Hematopoietic multipotent progenitor cell treated with erythropoietin and hydrocortisone succinate and interleukin-3 and kit ligand, for 8 days (in vitro differentiated cells): ENCODE data around the gene PCED1B.
"Not testable (repeated sequence)": the region's sequence is repeated elsewhere in the genome, so short reads cannot be mapped to it uniquely, and the experiment has no call there.

ENCODE experiments used
- DNase-seq: peaks from one replicate; pipeline ENCODE4 v3.0.0-alpha.2; 2015

Gene PCED1B

GRCh38 chr12:47213396-47213795 lies 134.0 kb downstream of the PCED1B start:
- DNase-seq = no peak

DNA sequence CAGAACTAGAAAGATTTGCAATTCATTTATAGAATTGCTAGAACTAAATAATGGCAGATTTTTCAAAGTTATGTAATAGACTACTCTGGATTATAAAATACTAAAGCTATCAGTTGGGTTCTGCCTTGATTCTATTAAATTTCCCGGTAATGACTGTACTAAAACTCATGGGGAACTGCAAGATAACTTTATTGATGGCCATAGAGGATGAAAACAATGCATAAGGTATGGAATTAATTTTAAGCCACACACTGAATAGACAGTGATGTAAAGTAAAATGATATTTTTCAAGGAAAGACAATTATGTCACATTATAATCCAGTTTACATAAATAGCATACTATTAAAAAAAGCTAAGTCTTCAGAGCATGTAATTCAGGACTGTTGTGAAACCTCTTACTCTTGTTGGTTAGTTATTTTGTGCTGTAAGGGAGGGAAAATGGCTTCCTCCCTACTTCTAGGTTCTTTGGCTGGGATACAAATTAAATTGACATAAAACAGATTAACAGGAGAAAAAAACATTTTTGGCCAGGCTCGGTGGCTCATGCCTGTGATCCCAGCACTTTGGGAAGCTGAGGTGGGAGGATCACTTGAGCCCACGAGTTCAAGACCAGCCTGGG lies 134.7 kb downstream of the PCED1B start:
- DNase-seq = no peak

- DNase-seq = no peak
These were observed 135.3 kb downstream of the PCED1B start for GRCh38 chr12:47214771-47215170.

DNA sequence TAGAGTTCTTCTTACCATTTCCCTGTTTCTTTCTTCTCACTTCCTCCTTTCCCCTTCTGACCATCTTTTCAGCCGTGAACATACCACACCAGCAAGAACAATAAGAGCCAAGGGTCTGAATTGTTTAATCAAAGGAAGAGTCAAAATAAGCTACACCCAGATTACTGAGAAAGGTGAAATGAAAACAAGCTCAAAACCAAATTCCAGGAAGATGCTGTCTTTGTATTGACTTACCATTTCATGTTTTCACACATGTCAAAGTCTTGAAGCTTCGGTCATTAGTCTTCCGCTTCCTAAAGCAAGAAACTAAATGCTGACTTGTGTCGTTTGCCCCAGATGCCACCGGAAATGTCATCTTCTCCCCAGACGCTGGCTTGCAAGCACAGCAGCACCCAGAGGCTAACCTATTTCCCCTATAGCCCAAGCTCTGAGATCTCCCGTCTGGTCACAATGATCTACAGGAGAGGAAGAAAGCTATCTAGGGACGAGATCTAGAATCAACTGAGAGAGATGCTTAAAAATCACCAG lies 136.8 kb downstream of the PCED1B start:
- peak; percentile 72 for DNase-seq

GRCh38 chr12:47217595-47217869 lies 138.1 kb downstream of the PCED1B start:
- DNase-seq = not testable (repeated sequence)

DNA sequence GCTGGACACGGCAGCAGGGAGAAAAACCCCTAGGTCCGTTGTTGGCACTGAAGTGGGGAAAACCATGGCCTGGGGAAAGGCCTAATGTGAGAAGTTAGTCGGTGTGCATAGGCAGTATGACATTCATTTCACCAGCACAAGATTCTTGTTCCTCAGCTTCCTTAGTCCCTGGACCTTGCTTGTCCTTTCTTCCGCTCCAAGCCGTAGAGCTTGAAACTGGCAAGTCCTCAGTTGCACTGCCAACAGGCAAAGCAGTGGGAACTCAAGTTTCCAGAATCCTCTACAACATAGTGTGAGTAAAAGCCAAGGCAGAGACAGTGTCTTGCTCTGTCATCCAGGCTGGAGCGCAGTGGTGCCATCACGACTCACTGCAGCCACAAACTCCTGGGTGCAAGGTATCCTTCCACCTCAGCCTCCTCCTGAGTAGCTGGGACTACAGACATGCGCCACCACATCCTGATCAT lies 138.8 kb downstream of the PCED1B start:
- DNase-seq = no peak

DNA sequence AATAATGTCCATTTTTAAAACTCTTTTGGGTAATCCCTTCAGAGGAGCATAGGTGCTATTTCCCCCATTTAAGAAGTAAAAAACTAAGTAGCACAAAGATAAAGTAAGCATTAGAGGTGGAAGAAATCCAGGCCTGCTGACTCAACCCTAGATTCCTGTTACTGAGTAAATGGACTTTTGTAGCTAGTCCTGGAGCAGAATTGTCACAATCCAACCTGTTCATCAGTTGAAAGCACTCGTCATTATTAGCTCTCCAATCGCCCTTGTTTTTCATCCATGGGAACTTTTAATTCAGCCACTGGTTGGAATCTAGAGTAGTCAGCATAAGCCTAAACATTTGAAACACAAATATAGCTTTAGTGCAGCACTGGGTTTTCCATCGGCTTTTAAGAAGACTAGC lies 139.8 kb downstream of the PCED1B start:
- no peak for DNase-seq

- DNase-seq = no peak
These were observed 142.0 kb downstream of the PCED1B start for GRCh38 chr12:47221256-47222023.

DNA sequence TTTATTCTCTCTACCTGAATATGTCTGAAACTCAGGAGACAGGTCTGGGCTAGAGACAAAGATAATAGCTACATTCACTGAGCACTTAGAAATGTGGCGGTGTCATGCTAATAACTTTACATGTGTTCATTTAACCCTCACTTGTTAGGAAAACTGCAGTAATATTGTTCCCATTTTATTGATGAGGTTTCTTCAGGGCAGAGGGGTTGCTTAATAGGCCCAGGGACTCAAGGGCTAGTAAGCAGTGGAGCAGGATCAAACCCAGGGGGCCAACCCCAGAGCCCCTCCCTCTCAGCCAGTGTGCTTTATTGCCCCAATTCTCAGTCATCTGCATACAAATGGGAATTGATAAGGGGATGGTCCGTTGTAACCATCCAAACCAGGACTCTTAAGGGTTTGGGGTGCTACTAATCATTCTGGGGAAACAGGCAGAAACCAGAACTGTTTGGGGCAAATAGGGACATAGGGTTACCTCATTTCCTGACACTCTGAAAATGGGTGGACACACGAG lies 143.2 kb downstream of the PCED1B start:
- DNase-seq = peak; percentile 57

GRCh38 chr12:47223031-47223847 lies 143.8 kb downstream of the PCED1B start:
- DNase-seq = peak; percentile 45

- DNase-seq = no peak
These were observed 144.4 kb downstream of the PCED1B start for GRCh38 chr12:47223848-47224213.

GRCh38 chr12:47224563-47225133 lies 145.2 kb downstream of the PCED1B start:
- DNase-seq = no peak

DNA sequence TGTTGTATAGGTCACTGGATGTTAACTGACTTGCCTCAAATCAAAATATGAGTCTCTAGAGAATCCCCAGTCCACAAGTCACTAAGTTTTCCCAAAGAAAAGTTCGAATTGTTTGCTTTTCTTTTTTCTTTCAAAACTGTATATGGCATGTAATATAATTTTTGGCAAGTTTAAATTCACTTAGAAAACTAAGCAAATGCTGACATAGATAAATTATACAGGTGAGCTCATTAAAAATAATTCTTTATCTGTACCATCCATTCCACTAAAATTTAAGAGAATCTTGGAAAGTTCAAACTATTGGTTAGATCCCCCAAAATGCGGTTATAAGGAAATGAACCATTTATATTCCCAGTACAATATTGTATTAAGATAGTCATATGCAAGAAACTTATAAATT lies 145.9 kb downstream of the PCED1B start:
- DNase-seq = no peak

DNA sequence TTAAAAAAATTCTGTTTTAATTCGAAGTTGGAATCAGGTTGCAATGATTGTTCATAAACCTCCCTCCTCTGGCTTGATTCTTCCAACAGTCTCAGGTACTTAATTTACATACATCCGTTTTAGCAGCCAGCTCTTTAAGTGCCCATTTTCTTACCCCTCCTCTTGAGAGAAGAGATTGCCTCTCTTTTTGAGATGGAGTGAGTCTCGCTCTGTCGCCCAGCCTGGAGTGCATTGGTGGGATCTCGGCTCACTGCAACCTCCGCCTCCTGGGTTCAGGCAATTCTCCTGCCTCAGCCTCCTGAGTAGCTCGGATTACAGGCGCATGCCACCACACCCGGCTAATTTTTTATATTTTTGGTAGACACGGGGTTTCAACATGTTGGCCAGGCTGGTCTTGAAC lies 146.8 kb downstream of the PCED1B start:
- DNase-seq = no peak

- no peak for DNase-seq
These were observed 149.4 kb downstream of the PCED1B start for GRCh38 chr12:47228802-47229201.

DNA sequence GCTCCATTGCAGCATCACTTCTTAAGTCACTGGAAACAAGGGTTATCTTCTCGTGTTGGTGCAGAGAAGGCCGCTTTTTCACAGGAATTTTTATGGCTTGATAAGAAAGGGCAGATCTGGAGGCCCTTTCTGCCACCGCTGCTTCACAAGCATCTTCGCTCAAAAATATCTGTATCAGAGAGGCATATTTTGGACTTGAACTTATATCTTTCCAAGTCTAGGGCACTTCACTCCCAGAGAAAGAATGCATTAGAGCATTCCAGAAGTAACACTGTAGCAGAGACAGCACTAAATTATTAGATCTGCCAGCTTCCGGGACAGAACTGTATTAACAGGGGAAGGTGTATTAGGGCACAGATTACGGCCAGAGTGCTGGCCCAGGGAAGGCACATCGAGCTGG lies 152.0 kb downstream of the PCED1B start:
- DNase-seq = no peak

DNA sequence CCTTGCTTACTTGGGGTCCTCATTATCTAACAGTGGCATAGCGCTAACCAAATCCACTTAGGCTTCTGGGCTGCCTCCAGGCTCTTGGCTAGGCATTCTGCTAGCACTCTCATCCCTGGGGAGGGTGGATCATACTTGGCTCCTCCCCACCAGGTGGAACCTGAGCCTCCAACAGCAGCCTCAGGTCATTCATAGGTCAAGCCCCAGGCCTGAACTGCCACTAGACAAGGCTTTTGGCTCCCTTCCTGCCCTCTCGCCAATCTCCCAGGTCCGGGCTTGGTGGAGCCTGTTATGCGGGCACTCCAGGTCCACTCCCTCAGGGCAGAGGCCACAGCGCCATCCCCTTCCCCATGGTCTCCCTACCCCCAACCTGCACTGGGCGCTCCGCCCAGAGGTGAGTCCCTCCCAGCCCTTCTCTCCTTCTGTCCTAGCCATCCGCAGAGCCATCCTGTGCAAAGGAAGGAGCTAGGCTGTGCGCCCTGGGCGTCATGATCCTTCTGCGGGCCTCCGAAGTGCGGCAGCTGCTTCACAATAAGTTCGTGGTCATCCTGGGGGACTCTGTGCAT lies 155.2 kb downstream of the PCED1B start:
- DNase-seq = no peak

DNA sequence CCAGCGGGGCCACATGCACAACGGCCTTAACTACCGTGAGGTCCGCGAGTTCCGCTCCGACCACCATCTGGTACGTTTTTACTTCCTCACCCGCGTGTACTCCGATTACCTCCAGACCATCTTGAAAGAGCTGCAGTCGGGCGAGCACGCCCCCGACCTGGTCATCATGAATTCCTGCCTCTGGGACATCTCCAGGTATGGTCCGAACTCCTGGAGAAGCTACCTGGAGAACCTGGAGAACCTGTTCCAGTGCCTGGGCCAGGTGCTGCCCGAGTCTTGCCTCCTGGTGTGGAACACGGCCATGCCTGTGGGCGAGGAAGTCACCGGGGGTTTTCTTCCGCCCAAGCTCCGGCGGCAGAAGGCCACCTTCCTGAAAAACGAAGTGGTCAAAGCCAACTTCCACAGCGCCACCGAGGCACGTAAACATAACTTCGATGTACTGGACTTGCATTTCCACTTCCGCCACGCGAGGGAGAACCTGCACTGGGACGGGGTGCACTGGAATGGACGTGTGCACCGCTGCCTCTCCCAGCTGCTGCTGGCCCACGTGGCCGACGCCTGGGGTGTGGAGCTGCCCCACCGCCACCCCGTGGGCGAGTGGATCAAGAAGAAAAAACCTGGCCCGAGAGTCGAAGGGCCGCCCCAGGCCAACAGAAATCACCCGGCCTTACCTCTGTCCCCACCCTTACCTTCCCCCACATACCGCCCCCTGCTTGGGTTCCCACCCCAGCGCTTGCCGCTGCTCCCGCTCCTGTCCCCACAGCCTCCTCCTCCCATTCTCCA lies 156.0 kb downstream of the PCED1B start:
- DNase-seq = no peak

DNA sequence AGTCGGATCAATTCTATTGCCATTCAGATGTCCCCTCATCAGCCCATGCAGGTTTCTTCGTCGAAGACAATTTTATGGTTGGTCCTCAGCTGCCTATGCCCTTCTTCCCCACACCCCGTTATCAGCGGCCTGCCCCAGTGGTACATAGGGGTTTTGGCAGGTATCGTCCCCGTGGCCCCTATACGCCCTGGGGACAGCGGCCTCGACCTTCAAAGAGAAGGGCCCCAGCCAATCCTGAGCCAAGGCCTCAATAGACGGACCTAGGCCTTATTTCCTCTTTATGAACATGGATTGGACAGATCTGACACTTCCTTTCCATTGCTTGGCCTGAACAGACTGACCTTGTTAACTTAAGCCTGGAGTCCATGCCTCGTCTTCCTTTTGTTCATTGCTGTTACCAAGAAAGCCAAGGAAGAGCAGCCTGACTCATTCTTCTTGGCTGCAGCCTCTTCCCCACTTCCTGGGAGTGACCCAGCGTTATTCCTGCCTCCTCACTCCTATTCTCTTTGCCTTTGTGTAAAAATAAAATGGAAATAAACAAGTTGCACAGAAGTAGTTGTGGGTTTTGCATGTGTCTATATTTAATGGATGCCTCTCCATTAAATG lies 156.8 kb downstream of the PCED1B start:
- no peak for DNase-seq

DNA sequence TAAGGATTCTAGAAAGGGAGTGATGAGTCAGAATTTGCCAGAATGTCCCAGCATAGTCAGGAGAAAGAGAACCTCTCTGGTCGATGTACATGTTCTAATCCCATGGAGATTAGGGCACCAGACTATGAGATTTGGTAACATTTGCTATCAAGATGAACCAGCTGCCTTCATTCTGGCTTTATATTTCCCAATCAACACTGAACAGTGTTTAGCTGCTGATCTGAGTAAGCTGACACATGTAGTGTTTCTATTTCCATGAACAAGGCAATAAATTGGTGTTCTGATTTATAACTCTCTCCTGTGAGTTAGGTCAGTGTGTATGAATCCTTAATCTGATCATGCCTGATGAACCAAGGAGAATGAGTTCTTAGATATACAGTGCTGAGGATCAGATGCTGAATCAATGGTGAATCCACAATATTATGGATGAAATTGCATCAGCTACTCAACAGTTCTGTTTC lies 158.4 kb downstream of the PCED1B start:
- DNase-seq = peak; percentile 60

GRCh38 chr12:47238669-47239114 lies 159.3 kb downstream of the PCED1B start:
- no peak for DNase-seq
